ENCODE results near the gene PCDHGA1. TPM values are rescaled to one million over a fixed set of nuclear protein-coding genes. Genes with fewer than 3 reads are reported as not detected.
"Not testable (repeated sequence)": the region's sequence is repeated elsewhere in the genome, so short reads cannot be mapped to it uniquely, and the experiment has no call there.

PCDHGA1 gene
- total and polyA plus RNA-seq, 10 donors: 0.04 to 0.52 (median 0.25) TPM; not detected in 1

DNA sequence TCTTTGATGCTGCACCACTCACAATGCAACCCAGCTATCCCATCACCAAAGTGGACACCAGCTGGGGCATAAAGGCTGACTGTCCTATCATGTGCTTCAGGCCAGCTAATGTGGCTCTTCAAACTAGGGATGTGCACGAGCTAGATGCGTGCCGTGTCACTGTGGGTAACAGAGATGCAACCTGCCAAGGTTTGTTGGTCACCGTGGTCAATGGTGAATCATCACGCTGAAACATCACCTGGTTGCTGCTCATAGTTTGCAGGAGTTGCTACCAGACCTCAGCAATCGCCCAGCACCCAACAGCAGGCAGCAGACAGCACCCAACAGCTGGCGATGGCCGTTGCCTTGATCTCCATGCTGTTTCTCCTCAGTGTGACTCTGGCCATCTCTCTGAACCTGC, 2.1 kb upstream of the PCDHGA1 start:
- Histone ChIP-seq H3K36me3 (no peaks in the 10 kb centered on the region), H3K4me1 (no peaks in the 10 kb centered on the region), H3K9me3 (peaks cover 0 to 100% (median 91%) of the 10 kb centered on the region in 8 donors), H3K27me3 (replicated peaks in 1 of 7) (peaks cover 0 to 68% (median 12%) of the 10 kb centered on the region in 7 donors), H3K4me3 (no peak overlapping the region), H3K27ac (no peak overlapping the region)
- no peak for DNase-seq
- intact Hi-C loops (cut with DNase I; ENCODE audit: low total_unique reads): no loop called here
- TF ChIP-seq POLR2A (IDR thresholded peaks at IDR 0.05) (no peak), POLR2AphosphoS5 (IDR thresholded peaks at IDR 0.05) (no peak)
- TF ChIP-seq, protein P1, sequence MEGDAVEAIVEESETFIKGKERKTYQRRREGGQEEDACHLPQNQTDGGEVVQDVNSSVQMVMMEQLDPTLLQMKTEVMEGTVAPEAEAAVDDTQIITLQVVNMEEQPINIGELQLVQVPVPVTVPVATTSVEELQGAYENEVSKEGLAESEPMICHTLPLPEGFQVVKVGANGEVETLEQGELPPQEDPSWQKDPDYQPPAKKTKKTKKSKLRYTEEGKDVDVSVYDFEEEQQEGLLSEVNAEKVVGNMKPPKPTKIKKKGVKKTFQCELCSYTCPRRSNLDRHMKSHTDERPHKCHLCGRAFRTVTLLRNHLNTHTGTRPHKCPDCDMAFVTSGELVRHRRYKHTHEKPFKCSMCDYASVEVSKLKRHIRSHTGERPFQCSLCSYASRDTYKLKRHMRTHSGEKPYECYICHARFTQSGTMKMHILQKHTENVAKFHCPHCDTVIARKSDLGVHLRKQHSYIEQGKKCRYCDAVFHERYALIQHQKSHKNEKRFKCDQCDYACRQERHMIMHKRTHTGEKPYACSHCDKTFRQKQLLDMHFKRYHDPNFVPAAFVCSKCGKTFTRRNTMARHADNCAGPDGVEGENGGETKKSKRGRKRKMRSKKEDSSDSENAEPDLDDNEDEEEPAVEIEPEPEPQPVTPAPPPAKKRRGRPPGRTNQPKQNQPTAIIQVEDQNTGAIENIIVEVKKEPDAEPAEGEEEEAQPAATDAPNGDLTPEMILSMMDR (IDR thresholded peaks at IDR 0.05 in 8 of 11, conservative IDR thresholded peaks at IDR 0.05 in 3 of 11): no peak
- 76 to 92% (median 83%) methylated on average over 2 to 8 of the region's 8 CpGs for WGBS, 5 donors

DNA sequence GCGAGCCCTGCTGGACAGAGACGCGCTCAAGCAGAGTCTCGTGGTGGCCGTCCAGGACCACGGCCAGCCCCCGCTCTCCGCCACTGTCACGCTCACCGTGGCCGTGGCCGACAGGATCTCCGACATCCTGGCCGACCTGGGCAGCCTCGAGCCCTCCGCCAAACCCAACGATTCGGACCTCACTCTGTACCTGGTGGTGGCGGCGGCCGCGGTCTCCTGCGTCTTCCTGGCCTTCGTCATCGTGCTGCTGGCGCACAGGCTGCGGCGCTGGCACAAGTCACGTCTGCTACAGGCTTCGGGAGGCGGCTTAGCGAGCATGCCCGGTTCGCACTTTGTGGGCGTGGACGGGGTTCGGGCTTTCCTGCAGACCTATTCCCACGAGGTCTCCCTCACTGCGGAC, 2.3 kb downstream of the PCDHGA1 start:
- H3K9me3 ChIP-seq: peaks cover 0 to 99% (median 90%) of the 10 kb centered on the region in 8 donors
- H3K4me3 ChIP-seq; H3K27ac ChIP-seq; intact Hi-C loops (cut with DNase I; ENCODE audit: low total_unique reads); H3K36me3 ChIP-seq; DNase-seq; H3K4me1 ChIP-seq: not testable (repeated sequence)
- WGBS, 5 donors: 36 to 50% (median 39%) methylated on average over 10 to 39 of the region's 39 CpGs
- H3K27me3 ChIP-seq (replicated peaks in 1 of 7): peaks cover 0 to 99% (median 28%) of the 10 kb centered on the region in 7 donors

DNA sequence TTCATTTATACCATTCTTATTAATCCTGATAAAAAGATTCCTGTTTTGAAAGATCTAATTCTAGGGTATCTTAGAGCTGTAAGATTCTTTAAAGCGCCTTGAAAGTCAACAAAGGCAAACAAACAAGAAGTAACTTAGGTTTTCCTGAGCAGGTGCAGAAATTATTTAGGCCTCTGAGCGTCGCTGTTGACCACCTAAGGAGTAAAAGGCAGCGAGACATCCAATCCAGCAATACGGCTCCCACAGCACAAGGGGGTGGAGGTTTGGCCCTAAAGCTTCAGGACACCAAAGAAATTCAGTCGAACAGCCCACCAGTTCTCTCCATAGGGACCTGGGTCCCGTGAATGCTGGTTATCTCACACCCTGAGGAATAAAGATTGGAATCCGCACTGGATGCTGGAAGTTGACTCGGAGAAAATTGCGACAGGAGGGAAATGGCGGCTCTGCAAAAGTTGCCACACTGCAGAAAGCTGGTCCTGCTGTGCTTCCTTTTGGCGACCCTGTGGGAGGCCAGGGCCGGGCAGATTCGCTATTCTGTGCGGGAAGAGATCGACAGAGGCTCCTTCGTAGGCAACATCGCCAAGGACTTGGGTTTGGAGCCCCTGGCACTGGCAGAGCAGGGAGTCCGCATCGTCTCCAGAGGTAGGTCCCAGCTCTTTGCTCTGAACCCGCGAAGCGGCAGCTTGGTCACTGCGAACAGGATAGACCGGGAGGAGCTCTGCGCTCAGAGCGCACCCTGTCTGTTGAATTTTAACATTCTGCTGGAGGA, 8.4 kb downstream of the PCDHGA1 start, which contains the start of gene PCDHGA2:
PCDHGA2 (plus strand) TSS at position 223 of the 769 bp plus-strand sequence.
- H3K4me1 ChIP-seq: no peaks in the 10 kb centered on the region
- WGBS, 5 donors: 13 to 18% (median 14%) methylated on average over 26 to 27 of the region's 27 CpGs
- no peak for DNase-seq
- TF ChIP-seq POLR2A (IDR thresholded peaks at IDR 0.05) (no peak), POLR2AphosphoS5 (IDR thresholded peaks at IDR 0.05) (no peak)
- TF ChIP-seq, protein P1 (IDR thresholded peaks at IDR 0.05 in 8 of 11, conservative IDR thresholded peaks at IDR 0.05 in 3 of 11): peak in 2 of 11 experiments; percentile 30 to 38
- peaks cover 0 to 100% (median 88%) of the 10 kb centered on the region in 8 donors for H3K9me3 ChIP-seq
- H3K4me3 ChIP-seq: peak within 1 kb of the TSS in 4 of 8 donors; percentile 11 to 39 (median 24)
- no peaks in the 10 kb centered on the region for H3K36me3 ChIP-seq
- H3K27ac ChIP-seq: no peak within 1 kb of the TSS
- H3K27me3 ChIP-seq (replicated peaks in 1 of 7): peaks cover 0 to 100% (median 24%) of the 10 kb centered on the region in 7 donors
- intact Hi-C loops (cut with DNase I; ENCODE audit: low total_unique reads): no loop called here

DNA sequence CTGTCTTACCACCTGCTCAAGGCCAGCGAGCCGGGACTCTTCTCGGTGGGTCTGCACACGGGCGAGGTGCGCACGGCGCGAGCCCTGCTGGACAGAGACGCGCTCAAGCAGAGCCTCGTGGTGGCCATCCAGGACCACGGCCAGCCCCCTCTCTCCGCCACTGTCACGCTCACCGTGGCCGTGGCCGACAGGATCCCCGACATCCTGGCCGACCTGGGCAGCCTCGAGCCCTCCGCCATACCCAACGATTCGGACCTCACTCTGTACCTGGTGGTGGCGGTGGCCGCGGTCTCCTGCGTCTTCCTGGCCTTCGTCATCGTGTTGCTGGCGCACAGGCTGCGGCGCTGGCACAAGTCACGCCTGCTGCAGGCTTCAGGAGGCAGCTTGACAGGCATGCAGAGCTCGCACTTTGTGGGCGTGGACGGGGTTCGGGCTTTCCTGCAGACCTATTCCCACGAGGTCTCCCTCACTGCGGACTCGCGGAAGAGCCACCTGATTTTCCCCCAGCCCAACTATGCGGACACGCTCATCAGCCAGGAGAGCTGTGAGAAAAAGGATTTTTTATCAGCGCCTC, 10.6 kb downstream of the PCDHGA1 start:
- Histone ChIP-seq H3K27me3 (replicated peaks in 1 of 7) (peaks cover 0 to 100% (median 14%) of the 10 kb centered on the region in 7 donors), H3K9me3 (peaks cover 0 to 100% (median 92%) of the 10 kb centered on the region in 8 donors)
- intact Hi-C loops (cut with DNase I; ENCODE audit: low total_unique reads); H3K4me1 ChIP-seq; DNase-seq; H3K27ac ChIP-seq; H3K36me3 ChIP-seq; H3K4me3 ChIP-seq: not testable (repeated sequence)
- 47 to 72% (median 62%) methylated on average over 16 to 45 of the region's 45 CpGs for WGBS, 5 donors

DNA sequence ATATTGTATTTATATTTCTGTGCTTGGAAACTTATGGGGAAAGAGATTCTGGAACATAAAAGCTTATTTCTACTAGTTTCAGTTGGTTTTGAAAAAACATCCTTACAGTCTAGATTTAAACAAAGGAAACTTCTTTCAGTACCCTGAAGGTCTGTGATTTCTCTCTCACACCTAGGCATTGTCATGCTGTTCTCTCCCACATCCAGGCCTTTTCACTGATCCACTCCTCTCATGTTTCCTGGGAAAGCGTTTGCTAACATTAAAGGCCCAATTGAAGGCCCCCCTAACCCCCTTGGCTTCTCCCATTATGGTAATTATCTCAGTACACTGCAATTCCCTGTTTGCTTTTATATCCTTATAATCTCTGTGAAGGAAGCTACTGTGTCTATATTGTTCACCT, 12.5 kb downstream of the PCDHGA1 start:
- DNase-seq: no peak
- intact Hi-C loops (cut with DNase I; ENCODE audit: low total_unique reads): no loop called here
- Histone ChIP-seq H3K27ac (no peak overlapping the region), H3K4me1 (no peaks in the 10 kb centered on the region), H3K4me3 (no peak overlapping the region), H3K9me3 (peaks cover 0 to 100% (median 94%) of the 10 kb centered on the region in 8 donors), H3K36me3 (no peaks in the 10 kb centered on the region), H3K27me3 (replicated peaks in 1 of 7) (peaks cover 0 to 100% (median 8%) of the 10 kb centered on the region in 7 donors)
- WGBS, 5 donors: 12 to 28% (median 20%) methylated on average over 1 of the region's 1 CpG
- TF ChIP-seq, protein P1 (IDR thresholded peaks at IDR 0.05 in 8 of 11, conservative IDR thresholded peaks at IDR 0.05 in 3 of 11): no peak
- TF ChIP-seq POLR2AphosphoS5 (IDR thresholded peaks at IDR 0.05) (no peak), POLR2A (IDR thresholded peaks at IDR 0.05) (no peak)

Data from spleen (tissue), 11 donors.